ENCODE measurements around the gene NUDT16L1. TPM values are rescaled to one million over a fixed set of nuclear protein-coding genes. Genes with fewer than 3 reads are reported as not detected.

NUDT16L1 gene
- total and polyA plus RNA-seq, 2 of the 8 experiments (the other 6 are each of a cell fraction or from before 2014, with no cell fraction given), result 34.8 to 77.3 TPM

- TF ChIP-seq SUZ12 (IDR thresholded peaks at IDR 0.05; ENCODE audit: low read length) (no peak), SIRT6 (IDR thresholded peaks at IDR 0.05; ENCODE audit: low read length) (no peak), KDM5A (IDR thresholded peaks at IDR 0.05; ENCODE audit: low read length) (no peak), EZH2 (IDR thresholded peaks at IDR 0.05; ENCODE audit: low read depth, low read length, severe bottlenecking) (no peak), CEBPB (IDR thresholded peaks at IDR 0.05; ENCODE audit: low read depth, low read length) (no peak), ATF3 (IDR thresholded peaks at IDR 0.05; ENCODE audit: insufficient read depth, low read depth, low read length) (no peak), SIN3A (conservative IDR thresholded peaks at IDR 0.05 in 1 of 2, IDR thresholded peaks at IDR 0.05 in 1 of 2; ENCODE audit: low read depth in 1 of 2, low read length in 2 of 2) (0 out of 4 replicates have a peak, but pooled peaks of 1 of the 2 experiments have one; percentile 28), SRF (IDR thresholded peaks at IDR 0.05; ENCODE audit: low read depth, low read length) (no peak), HDAC2 (IDR thresholded peaks at IDR 0.05; ENCODE audit: borderline replicate concordance in 1 of 2, low read depth in 2 of 2, low read length in 2 of 2) (no peak), SIX5 (IDR thresholded peaks at IDR 0.05; ENCODE audit: low read depth, low read length) (no peak)
Measured at GRCh38 chr16:4713663-4714501, 20.5 kb downstream of the NUDT16L1 start (continued).

Measured in H1 (cell line).